ENCODE data around the gene C1orf185. TPM values are rescaled to one million over a fixed set of nuclear protein-coding genes. Genes with fewer than 3 reads are reported as not detected.

The C1orf185 gene
- total and polyA plus RNA-seq, 9 of the 15 experiments (the other 6 are each of a cell fraction or from before 2014, with no cell fraction given), result not detected

- Histone ChIP-seq H3K79me2 (ENCODE audit: control insufficient read depth, insufficient read depth, low read length) (no peaks in the 10 kb centered on the region), H3K4me1 (replicated peaks in 1 of 2; ENCODE audit: control insufficient read depth in 2 of 2, insufficient read depth in 2 of 2, low read length in 2 of 2) (no peaks in the 10 kb centered on the region), H3K27me3 (ENCODE audit: control insufficient read depth in 2 of 2, insufficient read depth in 2 of 2, low read length in 2 of 2) (peaks cover 14 to 24% of the 10 kb centered on the region in 2 experiments; a peak in 3 of 5 replicates), H3K4me2 (ENCODE audit: insufficient read depth, low read length) (no peak overlapping the region), H3K9ac (ENCODE audit: insufficient read depth in 1 of 2, low read depth in 2 of 2, low read length in 2 of 2) (no peak overlapping the region), H4K20me1 (replicated peaks; ENCODE audit: control insufficient read depth, insufficient read depth, low read length) (no peaks in the 10 kb centered on the region), H2AFZ (ENCODE audit: low read depth, low read length) (no peak overlapping the region), H3K36me3 (ENCODE audit: control insufficient read depth, insufficient read depth, low read length) (no peaks in the 10 kb centered on the region), H3K4me3 (no peak overlapping the region), H3K9me3 (replicated peaks; ENCODE audit: control insufficient read depth, insufficient read depth, low read depth, low read length) (no peaks in the 10 kb centered on the region), H3K27ac (ENCODE audit: extremely low read depth, low read depth, low read length) (no peak overlapping the region), H3K9me1 (ENCODE audit: control insufficient read depth, insufficient read depth, low read length) (no peaks in the 10 kb centered on the region)
- ATAC-seq (no peak), DNase-seq (ENCODE audit: extremely low read depth in 1 of 4, low spot score in 3 of 4) (no peak), FAIRE-seq (no peak)
- in situ Hi-C loops (cut with MboI), result no loop called here
- 1% methylated on average over 3 of the region's 3 CpGs for WGBS (ENCODE audit: insufficient coverage, low coverage, missing lambda C conversion rate)
- ChIA-PET POLR2A (no interaction called here), CTCF (ENCODE audit: low intra/inter-chr PET ratio) (interaction anchor here (0.6 kb wide), 1 partner anchor 14 kb away, joined by 3 read pairs; no protein-coding TSS in a partner anchor)
- no TSS peak for BruUV-seq (replicated peaks)
- TF ChIP-seq NFXL1 (CRISPR knock-in tag; IDR thresholded peaks at IDR 0.05), result no peak
- TF ChIP-seq, protein P1, sequence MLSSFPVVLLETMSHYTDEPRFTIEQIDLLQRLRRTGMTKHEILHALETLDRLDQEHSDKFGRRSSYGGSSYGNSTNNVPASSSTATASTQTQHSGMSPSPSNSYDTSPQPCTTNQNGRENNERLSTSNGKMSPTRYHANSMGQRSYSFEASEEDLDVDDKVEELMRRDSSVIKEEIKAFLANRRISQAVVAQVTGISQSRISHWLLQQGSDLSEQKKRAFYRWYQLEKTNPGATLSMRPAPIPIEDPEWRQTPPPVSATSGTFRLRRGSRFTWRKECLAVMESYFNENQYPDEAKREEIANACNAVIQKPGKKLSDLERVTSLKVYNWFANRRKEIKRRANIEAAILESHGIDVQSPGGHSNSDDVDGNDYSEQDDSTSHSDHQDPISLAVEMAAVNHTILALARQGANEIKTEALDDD (IDR thresholded peaks at IDR 0.05), result no peak
- TF ChIP-seq DIDO1 (tag; IDR thresholded peaks at IDR 0.05; ENCODE audit: low read depth), result no peak
- TF ChIP-seq ZNF274 (IDR thresholded peaks at IDR 0.05; ENCODE audit: borderline replicate concordance, low read depth, low read length), result no peak
- no peak for TF ChIP-seq ELK1 (CRISPR knock-in tag; IDR thresholded peaks at IDR 0.05)
- TF ChIP-seq U2AF1 (optimal IDR thresholded peaks at IDR 0.05; ENCODE audit: low read depth, low read length), result no peak
- no peak for TF ChIP-seq ZNF316 (IDR thresholded peaks at IDR 0.05)
- TF ChIP-seq TFAM (CRISPR knock-in tag; conservative IDR thresholded peaks at IDR 0.05), result no peak
- no peak for TF ChIP-seq ZEB2 (IDR thresholded peaks at IDR 0.05)
- TF ChIP-seq, protein P2, sequence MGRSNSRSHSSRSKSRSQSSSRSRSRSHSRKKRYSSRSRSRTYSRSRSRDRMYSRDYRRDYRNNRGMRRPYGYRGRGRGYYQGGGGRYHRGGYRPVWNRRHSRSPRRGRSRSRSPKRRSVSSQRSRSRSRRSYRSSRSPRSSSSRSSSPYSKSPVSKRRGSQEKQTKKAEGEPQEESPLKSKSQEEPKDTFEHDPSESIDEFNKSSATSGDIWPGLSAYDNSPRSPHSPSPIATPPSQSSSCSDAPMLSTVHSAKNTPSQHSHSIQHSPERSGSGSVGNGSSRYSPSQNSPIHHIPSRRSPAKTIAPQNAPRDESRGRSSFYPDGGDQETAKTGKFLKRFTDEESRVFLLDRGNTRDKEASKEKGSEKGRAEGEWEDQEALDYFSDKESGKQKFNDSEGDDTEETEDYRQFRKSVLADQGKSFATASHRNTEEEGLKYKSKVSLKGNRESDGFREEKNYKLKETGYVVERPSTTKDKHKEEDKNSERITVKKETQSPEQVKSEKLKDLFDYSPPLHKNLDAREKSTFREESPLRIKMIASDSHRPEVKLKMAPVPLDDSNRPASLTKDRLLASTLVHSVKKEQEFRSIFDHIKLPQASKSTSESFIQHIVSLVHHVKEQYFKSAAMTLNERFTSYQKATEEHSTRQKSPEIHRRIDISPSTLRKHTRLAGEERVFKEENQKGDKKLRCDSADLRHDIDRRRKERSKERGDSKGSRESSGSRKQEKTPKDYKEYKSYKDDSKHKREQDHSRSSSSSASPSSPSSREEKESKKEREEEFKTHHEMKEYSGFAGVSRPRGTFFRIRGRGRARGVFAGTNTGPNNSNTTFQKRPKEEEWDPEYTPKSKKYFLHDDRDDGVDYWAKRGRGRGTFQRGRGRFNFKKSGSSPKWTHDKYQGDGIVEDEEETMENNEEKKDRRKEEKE (IDR thresholded peaks at IDR 0.05; ENCODE audit: borderline replicate concordance in 1 of 2, control insufficient read depth in 1 of 2, low read depth in 2 of 2, low read length in 1 of 2), result no peak
- TF ChIP-seq MBD2 (IDR thresholded peaks at IDR 0.05; ENCODE audit: borderline replicate concordance, low read depth), result no peak
- TF ChIP-seq ATF2 (CRISPR knock-in tag; IDR thresholded peaks at IDR 0.05), result no peak
- TF ChIP-seq, protein P3, sequence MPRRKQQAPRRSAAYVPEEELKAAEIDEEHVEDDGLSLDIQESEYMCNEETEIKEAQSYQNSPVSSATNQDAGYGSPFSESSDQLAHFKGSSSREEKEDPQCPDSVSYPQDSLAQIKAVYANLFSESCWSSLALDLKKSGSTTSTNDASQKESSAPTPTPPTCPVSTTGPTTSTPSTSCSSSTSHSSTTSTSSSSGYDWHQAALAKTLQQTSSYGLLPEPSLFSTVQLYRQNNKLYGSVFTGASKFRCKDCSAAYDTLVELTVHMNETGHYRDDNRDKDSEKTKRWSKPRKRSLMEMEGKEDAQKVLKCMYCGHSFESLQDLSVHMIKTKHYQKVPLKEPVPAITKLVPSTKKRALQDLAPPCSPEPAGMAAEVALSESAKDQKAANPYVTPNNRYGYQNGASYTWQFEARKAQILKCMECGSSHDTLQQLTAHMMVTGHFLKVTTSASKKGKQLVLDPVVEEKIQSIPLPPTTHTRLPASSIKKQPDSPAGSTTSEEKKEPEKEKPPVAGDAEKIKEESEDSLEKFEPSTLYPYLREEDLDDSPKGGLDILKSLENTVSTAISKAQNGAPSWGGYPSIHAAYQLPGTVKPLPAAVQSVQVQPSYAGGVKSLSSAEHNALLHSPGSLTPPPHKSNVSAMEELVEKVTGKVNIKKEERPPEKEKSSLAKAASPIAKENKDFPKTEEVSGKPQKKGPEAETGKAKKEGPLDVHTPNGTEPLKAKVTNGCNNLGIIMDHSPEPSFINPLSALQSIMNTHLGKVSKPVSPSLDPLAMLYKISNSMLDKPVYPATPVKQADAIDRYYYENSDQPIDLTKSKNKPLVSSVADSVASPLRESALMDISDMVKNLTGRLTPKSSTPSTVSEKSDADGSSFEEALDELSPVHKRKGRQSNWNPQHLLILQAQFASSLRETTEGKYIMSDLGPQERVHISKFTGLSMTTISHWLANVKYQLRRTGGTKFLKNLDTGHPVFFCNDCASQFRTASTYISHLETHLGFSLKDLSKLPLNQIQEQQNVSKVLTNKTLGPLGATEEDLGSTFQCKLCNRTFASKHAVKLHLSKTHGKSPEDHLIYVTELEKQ (CRISPR knock-in tag; IDR thresholded peaks at IDR 0.05), result no peak
- intact Hi-C loops (cut with micrococcal nuclease), result no loop called here
Measured at GRCh38 chr1:51172811-51173210, 70.8 kb downstream of the C1orf185 start.

All from K562 (cell line).